ENCODE measurements around the gene DOCK8. TPM values are rescaled to one million over a fixed set of nuclear protein-coding genes. Genes with fewer than 3 reads are reported as not detected.

The DOCK8 gene
- total and polyA plus RNA-seq, 2 donors from 2014 or later: 5.0 to 46.5 TPM

DNA sequence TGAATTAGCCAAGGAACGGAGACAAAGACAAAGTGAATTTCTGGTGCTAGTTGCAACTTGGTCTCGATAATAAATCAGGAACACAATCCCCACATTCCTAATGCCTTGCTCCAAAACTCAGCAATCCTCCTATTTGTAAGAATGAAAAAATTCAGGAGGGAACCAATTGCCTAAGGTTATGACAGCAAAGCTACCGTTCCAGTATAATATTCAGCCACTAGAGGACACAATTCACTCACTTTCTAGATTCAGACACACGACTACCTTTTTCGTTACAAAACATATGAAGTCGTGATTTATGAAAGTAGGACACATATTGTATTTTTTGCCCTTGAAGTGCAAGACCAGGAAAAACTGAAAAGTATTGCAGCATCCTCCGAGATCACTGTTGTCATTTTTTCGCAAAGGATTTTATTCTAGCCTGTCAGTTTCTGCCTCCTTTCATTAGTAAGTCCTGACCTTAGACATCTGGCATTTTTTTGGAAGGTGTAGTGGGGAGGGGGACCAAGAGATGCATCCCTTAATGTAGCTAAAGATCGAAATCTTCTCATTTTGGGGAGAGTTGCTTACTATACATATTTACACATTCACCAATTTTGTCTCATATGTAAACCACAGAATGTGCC lies 133.1 kb downstream of the DOCK8 start:
- TF ChIP-seq, protein P1, sequence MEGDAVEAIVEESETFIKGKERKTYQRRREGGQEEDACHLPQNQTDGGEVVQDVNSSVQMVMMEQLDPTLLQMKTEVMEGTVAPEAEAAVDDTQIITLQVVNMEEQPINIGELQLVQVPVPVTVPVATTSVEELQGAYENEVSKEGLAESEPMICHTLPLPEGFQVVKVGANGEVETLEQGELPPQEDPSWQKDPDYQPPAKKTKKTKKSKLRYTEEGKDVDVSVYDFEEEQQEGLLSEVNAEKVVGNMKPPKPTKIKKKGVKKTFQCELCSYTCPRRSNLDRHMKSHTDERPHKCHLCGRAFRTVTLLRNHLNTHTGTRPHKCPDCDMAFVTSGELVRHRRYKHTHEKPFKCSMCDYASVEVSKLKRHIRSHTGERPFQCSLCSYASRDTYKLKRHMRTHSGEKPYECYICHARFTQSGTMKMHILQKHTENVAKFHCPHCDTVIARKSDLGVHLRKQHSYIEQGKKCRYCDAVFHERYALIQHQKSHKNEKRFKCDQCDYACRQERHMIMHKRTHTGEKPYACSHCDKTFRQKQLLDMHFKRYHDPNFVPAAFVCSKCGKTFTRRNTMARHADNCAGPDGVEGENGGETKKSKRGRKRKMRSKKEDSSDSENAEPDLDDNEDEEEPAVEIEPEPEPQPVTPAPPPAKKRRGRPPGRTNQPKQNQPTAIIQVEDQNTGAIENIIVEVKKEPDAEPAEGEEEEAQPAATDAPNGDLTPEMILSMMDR (IDR thresholded peaks at IDR 0.05; ENCODE audit: borderline replicate concordance, extremely low read depth, insufficient read depth): peak; percentile 66
- FAIRE-seq: peak; percentile 80
- no peak overlapping the region for H3K9ac ChIP-seq (ENCODE audit: low read length in 3 of 3)
- intact Hi-C loops (cut with DNase I): no loop called here
- no peaks in the 10 kb centered on the region for H3K4me1 ChIP-seq (ENCODE audit: control insufficient read depth in 2 of 3, insufficient read depth in 2 of 3, low read depth in 1 of 3, low read length in 3 of 3)
- no peaks in the 10 kb centered on the region for H3K36me3 ChIP-seq (ENCODE audit: control insufficient read depth in 2 of 3, insufficient read depth in 3 of 3, low read length in 3 of 3)
- H3K4me3 ChIP-seq (ENCODE audit: low read length in 3 of 3): no peak overlapping the region
- peak in 2 of 5 donors; percentile 64 to 67 for DNase-seq
- no peaks in the 10 kb centered on the region for H3K9me3 ChIP-seq (ENCODE audit: control insufficient read depth in 2 of 3, insufficient read depth in 1 of 3, low read length in 3 of 3)
- no peaks in the 10 kb centered on the region for H3K27me3 ChIP-seq (ENCODE audit: control insufficient read depth, insufficient read depth, low read length)
- H3K27ac ChIP-seq (ENCODE audit: low read depth in 2 of 2, low read length in 2 of 2): no peak overlapping the region

DNA sequence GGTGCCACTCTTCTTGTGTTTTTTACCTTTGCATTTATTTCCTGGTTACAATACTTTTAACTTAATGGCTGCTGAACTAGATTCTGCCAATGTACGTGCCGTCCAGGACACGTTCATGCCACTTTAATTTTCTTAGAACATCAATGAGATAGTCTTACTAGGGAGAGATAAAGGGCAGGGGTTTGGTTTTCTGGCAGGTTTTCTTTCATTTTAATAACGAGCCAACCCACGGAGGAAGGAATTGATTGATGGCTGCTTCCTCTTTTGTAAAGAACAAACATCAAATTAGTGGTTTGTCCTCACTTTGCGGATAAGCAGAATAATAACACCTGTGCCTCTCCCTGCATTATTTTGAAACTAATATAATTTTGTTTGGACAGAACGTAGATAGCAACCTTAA lies 135.7 kb downstream of the DOCK8 start:
- Histone ChIP-seq H3K36me3 (ENCODE audit: control insufficient read depth in 2 of 3, insufficient read depth in 3 of 3, low read length in 3 of 3) (no peaks in the 10 kb centered on the region), H3K27me3 (ENCODE audit: control insufficient read depth, insufficient read depth, low read length) (no peaks in the 10 kb centered on the region), H3K9me3 (ENCODE audit: control insufficient read depth in 2 of 3, insufficient read depth in 1 of 3, low read length in 3 of 3) (no peaks in the 10 kb centered on the region), H3K9ac (ENCODE audit: low read length in 3 of 3) (no peak overlapping the region), H3K4me1 (ENCODE audit: control insufficient read depth in 2 of 3, insufficient read depth in 2 of 3, low read depth in 1 of 3, low read length in 3 of 3) (no peaks in the 10 kb centered on the region), H3K4me3 (ENCODE audit: low read length in 3 of 3) (no peak overlapping the region), H3K27ac (ENCODE audit: low read depth in 2 of 2, low read length in 2 of 2) (no peak overlapping the region)
- no peak for DNase-seq
- TF ChIP-seq, protein P1 (IDR thresholded peaks at IDR 0.05; ENCODE audit: borderline replicate concordance, extremely low read depth, insufficient read depth): no peak
- intact Hi-C loops (cut with DNase I): no loop called here
- FAIRE-seq: no peak

DNA sequence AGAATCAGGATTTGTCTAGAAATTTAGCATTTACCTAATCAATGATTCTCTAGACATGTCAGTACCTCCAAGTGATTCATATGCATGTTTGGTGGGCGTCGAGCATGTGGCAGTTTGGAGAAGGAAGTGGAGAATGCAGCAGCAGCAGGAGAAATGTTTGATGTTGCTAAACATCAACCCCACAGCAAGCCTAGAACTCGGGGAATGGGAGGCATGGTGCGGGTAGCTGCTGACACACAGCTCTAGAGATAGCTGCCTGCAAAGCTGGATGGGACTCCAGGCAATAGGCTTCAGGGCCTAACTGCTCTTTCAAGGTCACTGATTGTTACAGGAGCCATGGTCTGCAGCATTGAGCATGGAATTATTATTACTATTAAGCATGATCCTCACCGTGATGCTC lies 137.3 kb downstream of the DOCK8 start:
- no peak overlapping the region for H3K9ac ChIP-seq (ENCODE audit: low read length in 3 of 3)
- no peaks in the 10 kb centered on the region for H3K27me3 ChIP-seq (ENCODE audit: control insufficient read depth, insufficient read depth, low read length)
- no peak overlapping the region for H3K4me3 ChIP-seq (ENCODE audit: low read length in 3 of 3)
- TF ChIP-seq, protein P1 (IDR thresholded peaks at IDR 0.05; ENCODE audit: borderline replicate concordance, extremely low read depth, insufficient read depth): no peak
- H3K4me1 ChIP-seq (ENCODE audit: control insufficient read depth in 2 of 3, insufficient read depth in 2 of 3, low read depth in 1 of 3, low read length in 3 of 3): no peaks in the 10 kb centered on the region
- DNase-seq (no peak), FAIRE-seq (no peak)
- intact Hi-C loops (cut with DNase I): no loop called here
- no peaks in the 10 kb centered on the region for H3K36me3 ChIP-seq (ENCODE audit: control insufficient read depth in 2 of 3, insufficient read depth in 3 of 3, low read length in 3 of 3)
- no peak overlapping the region for H3K27ac ChIP-seq (ENCODE audit: low read depth in 2 of 2, low read length in 2 of 2)
- no peaks in the 10 kb centered on the region for H3K9me3 ChIP-seq (ENCODE audit: control insufficient read depth in 2 of 3, insufficient read depth in 1 of 3, low read length in 3 of 3)

DNA sequence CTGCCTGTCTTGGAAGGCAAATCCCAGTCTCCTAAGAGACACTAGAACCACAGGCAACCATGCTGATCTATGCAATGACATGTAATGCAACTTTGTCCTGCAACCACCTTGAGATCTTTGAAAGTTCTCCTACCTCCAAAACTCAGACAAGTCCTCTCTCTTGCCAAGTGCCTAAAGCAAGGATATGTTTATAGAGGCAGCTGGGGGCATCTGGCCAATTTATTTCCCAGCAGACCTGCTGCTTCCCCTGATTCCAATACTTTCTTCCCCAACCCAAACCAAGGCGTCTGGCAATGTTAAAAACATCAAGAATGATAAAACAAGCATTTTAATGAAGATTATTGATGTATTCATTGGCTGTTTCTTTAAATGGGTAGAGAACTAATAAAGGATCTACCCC lies 138.4 kb downstream of the DOCK8 start:
- Histone ChIP-seq H3K4me3 (ENCODE audit: low read length in 3 of 3) (no peak overlapping the region), H3K9me3 (ENCODE audit: control insufficient read depth in 2 of 3, insufficient read depth in 1 of 3, low read length in 3 of 3) (no peaks in the 10 kb centered on the region), H3K27me3 (ENCODE audit: control insufficient read depth, insufficient read depth, low read length) (no peaks in the 10 kb centered on the region), H3K9ac (ENCODE audit: low read length in 3 of 3) (no peak overlapping the region), H3K27ac (ENCODE audit: low read depth in 2 of 2, low read length in 2 of 2) (no peak overlapping the region), H3K36me3 (ENCODE audit: control insufficient read depth in 2 of 3, insufficient read depth in 3 of 3, low read length in 3 of 3) (no peaks in the 10 kb centered on the region), H3K4me1 (ENCODE audit: control insufficient read depth in 2 of 3, insufficient read depth in 2 of 3, low read depth in 1 of 3, low read length in 3 of 3) (no peaks in the 10 kb centered on the region)
- DNase-seq (no peak), FAIRE-seq (no peak)
- TF ChIP-seq, protein P1 (IDR thresholded peaks at IDR 0.05; ENCODE audit: borderline replicate concordance, extremely low read depth, insufficient read depth): no peak
- intact Hi-C loops (cut with DNase I): no loop called here
